Body of pancreas (tissue), 4 donors: Measurements from ENCODE around the gene MOV10L1. TPM values are rescaled to one million over a fixed set of nuclear protein-coding genes. Genes with fewer than 3 reads are reported as not detected.

Experiments used
- ATAC-seq: fragments of 150-250 bp; one replicate; pipeline ENCODE4 v1.9.1; 2016
- DNase-seq, 4 donors: peaks; one replicate each; pipeline ENCODE4 v3.0.0-alpha.2; 2019
- H3K27ac ChIP-seq, 4 donors: fragments of 200-600 bp; sonication (generic); 1 replicate in 3 of 4; 2 replicates in 1 of 4; pipeline versions ENCODE4 v1.5.1 to v1.6.1; 2016 to 2019; ENCODE audit warnings: mild to moderate bottlenecking in 1 of 4, mixed read lengths in 1 of 4, moderate library complexity in 1 of 4
- H3K27me3 ChIP-seq, 2 donors: fragments of 200-600 bp; sonication (generic); one replicate each; pipeline ENCODE4 v1.6.0; 2016; ENCODE audit warnings: mild to moderate bottlenecking in 1 of 2
- H3K36me3 ChIP-seq, 2 donors: fragments of 200-600 bp; sonication (generic); replicated peaks in 1 of 2; 2 replicates each; pipeline ENCODE4 v1.5.1; 2016; ENCODE audit warnings: low read depth in 2 of 2; ENCODE audit not compliant: insufficient read depth in 1 of 2
- H3K4me1 ChIP-seq: fragments of 200-600 bp; sonication (generic); one replicate; pipeline ENCODE4 v1.6.0; 2016
- H3K4me3 ChIP-seq, 2 donors: fragments of 200-600 bp; sonication (generic); 1 replicate in 1 of 2; 2 replicates in 1 of 2; pipeline ENCODE4 v1.5.1; 2016 to 2019
- H3K9me3 ChIP-seq, 3 donors: fragments of 200-600 bp; sonication (generic); 1 replicate in 2 of 3; 2 replicates in 1 of 3; pipeline ENCODE4 v1.5.1; 2016
- CTCF ChIP-seq, 7 experiments: fragments of 450-650 bp in 4 of 7; fragments of 200-600 bp in 3 of 7; sonication (generic) in 3 of 7; IDR thresholded peaks; one replicate each; pipeline ENCODE4 v1.5.1; 2016 to 2019; ENCODE audit warnings: antibody characterized with exemption in 7 of 7
- POLR2A ChIP-seq, 3 donors: fragments of 450-650 bp; IDR thresholded peaks; one replicate each; pipeline ENCODE4 v1.6.1; 2016; ENCODE audit warnings: antibody characterized with exemption in 3 of 3, mild to moderate bottlenecking in 2 of 3
- WGBS, 2 donors: methylation state at CpG; one replicate each; pipeline ENCODE4 v1.1.5; 2017; 5-methylcytosine and 5-hydroxymethylcytosine counted together
- intact Hi-C: fragments of 100-400 bp; cut with DNase I; formaldehyde crosslinking; loops from one replicate; pipeline ENCODE4 v1.15.1; 2023
- total RNA-seq, 2 donors: library from RNA; depleted of rRNA; stranded (reverse); fragments of >200 nt; gene quantifications; one replicate each; pipeline ENCODE4 v1.1.0, GENCODE V29; 2016

Gene MOV10L1
- total RNA-seq, 2 donors from 2014 or later: 0.52 TPM; not detected in 1

GRCh38 chr22:50061824-50062355 lies 27.9 kb upstream of the MOV10L1 start:
- Histone ChIP-seq H3K4me3 (no peak overlapping the region), H3K9me3 (no peaks in the 10 kb centered on the region), H3K36me3 (no peaks in the 10 kb centered on the region), H3K27me3 (peaks cover 0 to 9% of the 10 kb centered on the region in 2 donors), H3K4me1 (peaks cover 14% of the 10 kb centered on the region), H3K27ac (no peak overlapping the region)
- TF ChIP-seq CTCF (IDR thresholded peaks at IDR 0.05) (no peak), POLR2A (IDR thresholded peaks at IDR 0.05) (no peak)
- WGBS, 2 donors: 63 to 66% methylated on average over 8 to 16 of the region's 17 CpGs
- ATAC-seq: no peak
- DNase-seq: no peak
- intact Hi-C loops: no loop called here

- Histone ChIP-seq H3K4me1 (peaks cover 14% of the 10 kb centered on the region), H3K27me3 (peaks cover 0 to 9% of the 10 kb centered on the region in 2 donors), H3K27ac (no peak overlapping the region), H3K9me3 (no peaks in the 10 kb centered on the region), H3K4me3 (no peak overlapping the region), H3K36me3 (no peaks in the 10 kb centered on the region)
- intact Hi-C loops: no loop called here
- DNase-seq (no peak), ATAC-seq (no peak)
- TF ChIP-seq POLR2A (IDR thresholded peaks at IDR 0.05): no peak
- 80 to 84% methylated on average over 7 to 13 of the region's 19 CpGs for WGBS, 2 donors
These were observed 27.2 kb upstream of the MOV10L1 start for GRCh38 chr22:50062509-50063135.

- TF ChIP-seq CTCF (IDR thresholded peaks at IDR 0.05): no peak
- TF ChIP-seq POLR2A (IDR thresholded peaks at IDR 0.05): no peak
- H3K27me3 ChIP-seq: peaks cover 0 to 3% of the 10 kb centered on the region in 2 donors
- H3K9me3 ChIP-seq: no peaks in the 10 kb centered on the region
- intact Hi-C loops: no loop called here
- H3K36me3 ChIP-seq: no peaks in the 10 kb centered on the region
- WGBS, 2 donors: 48 to 71% methylated on average over 7 to 22 of the region's 23 CpGs
- no peak for DNase-seq
- peaks cover 9% of the 10 kb centered on the region for H3K4me1 ChIP-seq
- ATAC-seq: no peak
- H3K27ac ChIP-seq: no peak overlapping the region
- H3K4me3 ChIP-seq: no peak overlapping the region
These were observed 26.0 kb upstream of the MOV10L1 start for GRCh38 chr22:50063589-50064393.

- H3K4me1 ChIP-seq: peaks cover 8% of the 10 kb centered on the region
These were observed 25.4 kb upstream of the MOV10L1 start for GRCh38 chr22:50064453-50064852.

More at GRCh38 chr22:50064453-50064852, 25.4 kb upstream of the MOV10L1 start:
- no peak for ATAC-seq
- Histone ChIP-seq H3K27ac (no peak overlapping the region), H3K4me3 (no peak overlapping the region), H3K36me3 (no peaks in the 10 kb centered on the region), H3K27me3 (no peaks in the 10 kb centered on the region), H3K9me3 (no peaks in the 10 kb centered on the region)
- no peak for DNase-seq
- 61 to 63% methylated on average over 15 to 18 of the region's 18 CpGs for WGBS, 2 donors
- intact Hi-C loops: no loop called here
- TF ChIP-seq CTCF (IDR thresholded peaks at IDR 0.05): no peak
- TF ChIP-seq POLR2A (IDR thresholded peaks at IDR 0.05): no peak
